H9 (cell line): Measurements from ENCODE around the gene SNX27. TPM values are rescaled to one million over a fixed set of nuclear protein-coding genes. Genes with fewer than 3 reads are reported as not detected.

ENCODE experiments used
- DNase-seq: peaks from one replicate; pipeline ENCODE4 v3.0.0-alpha.2; 2017
- H2AFZ ChIP-seq: one replicate; pipeline ENCODE4 v1.6.1; 2013; ENCODE audit warnings: mild to moderate bottlenecking, low read length, control low read depth, moderate library complexity
- H2AK5ac ChIP-seq: 2 replicates; pipeline ENCODE4 v1.6.1; 2013; ENCODE audit warnings: low read length, control low read depth, mixed read lengths; ENCODE audit not compliant: insufficient read length
- H2BK120ac ChIP-seq: one replicate; pipeline ENCODE4 v1.6.1; 2013; ENCODE audit warnings: low read depth, mild to moderate bottlenecking, low read length, control low read depth, inconsistent platforms; ENCODE audit not compliant: poor library complexity, severe bottlenecking
- H2BK12ac ChIP-seq: 2 replicates; pipeline ENCODE4 v1.6.1; 2013; ENCODE audit warnings: low read length, control low read depth, mixed read lengths, low read depth; ENCODE audit not compliant: insufficient read length
- H2BK15ac ChIP-seq: 2 replicates; pipeline ENCODE4 v1.6.1; 2013; ENCODE audit warnings: low read depth, low read length, control low read depth
- H2BK20ac ChIP-seq: one replicate; pipeline ENCODE4 v1.6.1; 2013; ENCODE audit warnings: low read depth, mild to moderate bottlenecking, low read length, control low read depth, inconsistent platforms; ENCODE audit not compliant: poor library complexity, severe bottlenecking
- H2BK5ac ChIP-seq: 2 replicates; pipeline ENCODE4 v1.6.1; 2013; ENCODE audit warnings: low read length, control low read depth, mixed read lengths; ENCODE audit not compliant: insufficient read length
- H3K14ac ChIP-seq: 2 replicates; pipeline ENCODE4 v1.6.1; 2013; ENCODE audit warnings: low read length, control low read depth; ENCODE audit not compliant: insufficient read depth
- H3K18ac ChIP-seq: 2 replicates; pipeline ENCODE4 v1.6.1; 2013; ENCODE audit warnings: low read depth, mild to moderate bottlenecking, mixed read lengths, low read length, control low read depth; ENCODE audit not compliant: insufficient read length
- H3K23ac ChIP-seq: 2 replicates; pipeline ENCODE4 v1.6.1; 2013; ENCODE audit warnings: low read length, control low read depth, mixed read lengths, low read depth; ENCODE audit not compliant: insufficient read length
- H3K23me2 ChIP-seq: 2 replicates; pipeline ENCODE4 v1.6.1; 2013; ENCODE audit warnings: low read depth, mild to moderate bottlenecking, mixed read lengths, low read length, control low read depth; ENCODE audit not compliant: insufficient read length, poor library complexity, severe bottlenecking
- H3K27ac ChIP-seq: 2 replicates; pipeline ENCODE4 v1.5.1; 2013; ENCODE audit warnings: low read length, control low read depth, mixed read lengths, low read depth; ENCODE audit not compliant: insufficient read length
- H3K27me3 ChIP-seq: 2 replicates; pipeline ENCODE4 v1.6.1; 2013; ENCODE audit warnings: low read length, control low read depth, inconsistent platforms; ENCODE audit not compliant: insufficient read depth
- H3K4ac ChIP-seq: 2 replicates; pipeline ENCODE4 v1.6.1; 2013; ENCODE audit warnings: low read depth, mild to moderate bottlenecking, control low read depth, inconsistent platforms, low read length, moderate library complexity
- H3K4me1 ChIP-seq: 2 replicates; pipeline ENCODE4 v1.6.1; 2013; ENCODE audit warnings: low read length, control low read depth, inconsistent platforms; ENCODE audit not compliant: insufficient read depth
- H3K4me2 ChIP-seq: 2 replicates; pipeline ENCODE4 v1.6.1; 2013; ENCODE audit warnings: low read length, control low read depth, mixed read lengths; ENCODE audit not compliant: insufficient read length, insufficient read depth
- H3K56ac ChIP-seq: 2 replicates; pipeline ENCODE4 v1.6.1; 2013; ENCODE audit warnings: low read depth, mild to moderate bottlenecking, mixed read lengths, low read length, control low read depth; ENCODE audit not compliant: insufficient read length
- H3K79me1 ChIP-seq: 2 replicates; pipeline ENCODE4 v1.6.1; 2013; ENCODE audit warnings: low read depth, mild to moderate bottlenecking, moderate library complexity, low read length, control low read depth, inconsistent platforms; ENCODE audit not compliant: insufficient read depth, poor library complexity, severe bottlenecking
- H3K79me2 ChIP-seq: 2 replicates; pipeline ENCODE4 v1.6.1; 2013; ENCODE audit warnings: low read length, control low read depth, inconsistent platforms; ENCODE audit not compliant: insufficient read depth
- H3K9ac ChIP-seq: 2 replicates; pipeline ENCODE4 v1.6.1; 2013; ENCODE audit warnings: low read length, control low read depth, mixed read lengths; ENCODE audit not compliant: insufficient read length; ENCODE audit errors: extremely low read depth
- H3K9me3 ChIP-seq: one replicate; pipeline ENCODE4 v1.6.1; 2013; ENCODE audit warnings: low read depth, low read length, inconsistent platforms; ENCODE audit not compliant: control insufficient read depth
- H3T11ph ChIP-seq: one replicate; pipeline ENCODE4 v1.6.1; 2013; ENCODE audit warnings: mild to moderate bottlenecking, low read length, control low read depth, inconsistent platforms
- H4K20me1 ChIP-seq: one replicate; pipeline ENCODE4 v1.6.1; 2013; ENCODE audit not compliant: control insufficient read depth, insufficient read length, insufficient read depth
- H4K5ac ChIP-seq: 2 replicates; pipeline ENCODE4 v1.6.1; 2013; ENCODE audit warnings: low read depth, mild to moderate bottlenecking, mixed read lengths, low read length, control low read depth; ENCODE audit not compliant: insufficient read length
- H4K8ac ChIP-seq: replicated peaks from 2 replicates; pipeline ENCODE4 v1.6.1; 2013; ENCODE audit warnings: low read length, control low read depth, mixed read lengths, low read depth; ENCODE audit not compliant: insufficient read length
- H4K91ac ChIP-seq: 2 replicates; pipeline ENCODE4 v1.6.1; 2013; ENCODE audit warnings: low read depth, mild to moderate bottlenecking, moderate library complexity, mixed read lengths, low read length, control low read depth; ENCODE audit not compliant: insufficient read length
- H3K27ac Mint-ChIP-seq, 3 experiments: 2 replicates in 2 of 3; 3 replicates in 1 of 3; pipeline ENCODE4 v1.8.0; 2020 to 2021; ENCODE audit warnings: mixed read lengths in 3 of 3, mild to moderate bottlenecking in 1 of 3, moderate library complexity in 1 of 3
- H3K27me3 Mint-ChIP-seq: 2 replicates; pipeline ENCODE4 v1.8.0; 2021; ENCODE audit warnings: low read depth, mild to moderate bottlenecking, moderate library complexity, mixed read lengths
- H3K36me3 Mint-ChIP-seq, 3 experiments: 2 replicates in 2 of 3; 3 replicates in 1 of 3; pipeline ENCODE4 v1.8.0; 2020 to 2021; ENCODE audit warnings: low read depth in 3 of 3, mixed read lengths in 3 of 3; ENCODE audit not compliant: insufficient read depth in 1 of 3
- H3K4me1 Mint-ChIP-seq, 2 experiments: 2 replicates each; pipeline ENCODE4 v1.8.0; 2020; ENCODE audit warnings: mixed read lengths in 2 of 2
- H3K4me3 Mint-ChIP-seq, 2 experiments: 2 replicates in 1 of 2; 3 replicates in 1 of 2; pipeline ENCODE4 v1.8.0; 2020 to 2021; ENCODE audit warnings: mild to moderate bottlenecking in 2 of 2, mixed read lengths in 2 of 2, moderate library complexity in 1 of 2
- H3K9me3 Mint-ChIP-seq, 2 experiments: 2 replicates in 1 of 2; 3 replicates in 1 of 2; pipeline ENCODE4 v1.8.0; 2020; ENCODE audit warnings: mild to moderate bottlenecking in 2 of 2, mixed read lengths in 2 of 2, moderate library complexity in 1 of 2
- CTCF ChIP-seq: fragments of 200-600 bp; sonication (generic); conservative IDR thresholded peaks from 3 replicates; pipeline ENCODE4 v1.8.0; 2021; ENCODE audit warnings: antibody characterized with exemption, mild to moderate bottlenecking
- WGBS: extraction: QIAGEN DNeasy Blood & Tissue Kit; methylation state at CpG from one replicate; pipeline ENCODE4 v1.1.7; 2013; ENCODE audit warnings: missing lambda C conversion rate, low lambda C conversion rate, mixed read lengths; ENCODE audit not compliant: insufficient read length; ENCODE audit errors: extremely low coverage; 5-methylcytosine and 5-hydroxymethylcytosine counted together
- total RNA-seq: library from RNA; stranded (reverse); gene quantifications from 2 replicates; pipeline ENCODE4 v1.2.1, GENCODE V29; 2021

Gene SNX27
- total RNA-seq, 1 experiment from 2014 or later = 48.9 TPM

GRCh38 chr1:151653397-151653796, 41.5 kb downstream of the SNX27 start:
- Mint-ChIP-seq H3K27me3 (no peaks in the 10 kb centered on the region), H3K36me3 (peaks cover 22 to 42% (median 40%) of the 10 kb centered on the region in 3 experiments), H3K27ac (no peak overlapping the region), H3K9me3 (peaks cover 10 to 16% of the 10 kb centered on the region in 2 experiments; a peak in 4 of 5 replicates), H3K4me3 (no peak overlapping the region), H3K4me1 (0 out of 4 replicates have a peak, but pooled peaks cover 0 to 5% of the 10 kb centered on the region in 2 experiments)
- peaks cover 4% of the 10 kb centered on the region for H3K79me1 ChIP-seq
- no peak overlapping the region for H3K23ac ChIP-seq
- no peaks in the 10 kb centered on the region for H4K20me1 ChIP-seq
- no peak overlapping the region for H3K4ac ChIP-seq
- no peak for DNase-seq
- no peak overlapping the region for H2BK120ac ChIP-seq
- H3K9ac ChIP-seq = no peak overlapping the region
- H2BK15ac ChIP-seq = no peak overlapping the region
- no peak overlapping the region for H4K5ac ChIP-seq
- no peak overlapping the region for H2AFZ ChIP-seq
- H3K23me2 ChIP-seq = no peaks in the 10 kb centered on the region
- no peak overlapping the region for H3K18ac ChIP-seq
- H3K4me1 ChIP-seq = no peaks in the 10 kb centered on the region
- no peak overlapping the region for H3K4me2 ChIP-seq
- no peaks in the 10 kb centered on the region for H3K9me3 ChIP-seq
- no peaks in the 10 kb centered on the region for H3K27me3 ChIP-seq
- no peak overlapping the region for H3T11ph ChIP-seq
- H2AK5ac ChIP-seq = no peak overlapping the region
- no peak overlapping the region for H3K56ac ChIP-seq
- WGBS = no CpG with 5 or more reads among the region's 1 CpG
- H3K79me2 ChIP-seq = no peaks in the 10 kb centered on the region
- H4K8ac ChIP-seq = no peak overlapping the region
- H2BK12ac ChIP-seq = no peak overlapping the region
- H2BK5ac ChIP-seq = no peak overlapping the region
- H3K27ac ChIP-seq = no peak overlapping the region
- H3K14ac ChIP-seq = no peak overlapping the region
- no peak overlapping the region for H2BK20ac ChIP-seq
- no peak for TF ChIP-seq CTCF
- no peak overlapping the region for H4K91ac ChIP-seq
